ENCODE measurements around the gene ACOT11. TPM values are rescaled to one million over a fixed set of nuclear protein-coding genes. Genes with fewer than 3 reads are reported as not detected.

Gene ACOT11
- total RNA-seq, 1 donor from 2014 or later: 0.86 TPM

GRCh38 chr1:54574158-54574778, 26.2 kb downstream of the ACOT11 start:
- no peak overlapping the region for H3K4me3 ChIP-seq (ENCODE audit: low read depth, low read length)
- TF ChIP-seq CTCF (conservative IDR thresholded peaks at IDR 0.05; ENCODE audit: low read depth, low read length): no peak
- DNase-seq (ENCODE audit: low read depth): no peak

- no peak for DNase-seq (ENCODE audit: low read depth)
- peak; percentile 5 for TF ChIP-seq CTCF (conservative IDR thresholded peaks at IDR 0.05; ENCODE audit: low read depth, low read length)
Observed at GRCh38 chr1:54575161-54575560, 27.1 kb downstream of the ACOT11 start.

GRCh38 chr1:54575605-54576290, 27.7 kb downstream of the ACOT11 start:
- TF ChIP-seq CTCF (conservative IDR thresholded peaks at IDR 0.05; ENCODE audit: low read depth, low read length): no peak
- no peak overlapping the region for H3K4me3 ChIP-seq (ENCODE audit: low read depth, low read length)
- DNase-seq (ENCODE audit: low read depth): no peak

More at GRCh38 chr1:54575161-54575560, 27.1 kb downstream of the ACOT11 start:
- H3K4me3 ChIP-seq (ENCODE audit: low read depth, low read length): no peak overlapping the region

- no peak for DNase-seq (ENCODE audit: low read depth)
- TF ChIP-seq CTCF (conservative IDR thresholded peaks at IDR 0.05; ENCODE audit: low read depth, low read length): no peak
- no peak overlapping the region for H3K4me3 ChIP-seq (ENCODE audit: low read depth, low read length)
Observed at GRCh38 chr1:54577612-54578011, 29.6 kb downstream of the ACOT11 start.

- DNase-seq (ENCODE audit: low read depth): no peak
- no peak overlapping the region for H3K4me3 ChIP-seq (ENCODE audit: low read depth, low read length)
- no peak for TF ChIP-seq CTCF (conservative IDR thresholded peaks at IDR 0.05; ENCODE audit: low read depth, low read length)
Observed at GRCh38 chr1:54579337-54579781, 31.3 kb downstream of the ACOT11 start.

- no peak overlapping the region for H3K4me3 ChIP-seq (ENCODE audit: low read depth, low read length)
- DNase-seq (ENCODE audit: low read depth): no peak
- no peak for TF ChIP-seq CTCF (conservative IDR thresholded peaks at IDR 0.05; ENCODE audit: low read depth, low read length)
Observed at GRCh38 chr1:54580856-54581550, 33.0 kb downstream of the ACOT11 start.
